ENCODE measurements around the gene PPIF. TPM values are rescaled to one million over a fixed set of nuclear protein-coding genes. Genes with fewer than 3 reads are reported as not detected.
A peak's percentile ranks its signal among the peaks of the same experiment; 100 is the strongest.

Gene PPIF
- total RNA-seq, 4 donors from 2014 or later, result 37.2 to 149 (median 51.6) TPM

- Histone ChIP-seq H3K27me3 (no peaks in the 10 kb centered on the region), H3K9me3 (no peaks in the 10 kb centered on the region), H3K36me3 (no peaks in the 10 kb centered on the region), H3K4me1 (peaks cover 29 to 47% (median 35%) of the 10 kb centered on the region in 4 donors), H3K27ac (peak overlapping the region in 1 of 4 donors; percentile 1), H3K4me3 (no peak overlapping the region)
- in situ Hi-C loops (cut with MboI; ENCODE audit: low pct_ligation_motif_present in 1 of 4, low pct_unique_long_range_greater_than_20kb in 1 of 4, low sequenced_read_pairs in 3 of 4) (no loop called here), intact Hi-C loops (cut with DNase I; ENCODE audit: low total_unique reads) (loop anchor here (2.0 kb wide), 1 partner anchor 37 kb away; no protein-coding TSS in a partner anchor)
- TF ChIP-seq EP300 (IDR thresholded peaks at IDR 0.05; ENCODE audit: low read depth), result no peak
- DNase-seq, result peak; percentile 5
- WGBS, 2 donors (ENCODE audit: low coverage in 1 of 2), result 90 to 100% methylated on average over 4 to 17 of the region's 17 CpGs
Measured at GRCh38 chr10:79393924-79394610, 46.8 kb downstream of the PPIF start.

- TF ChIP-seq EP300 (IDR thresholded peaks at IDR 0.05; ENCODE audit: low read depth), result no peak
- TF ChIP-seq CTCF (IDR thresholded peaks at IDR 0.05), result no peak
- TF ChIP-seq POLR2AphosphoS5 (IDR thresholded peaks at IDR 0.05), result no peak
- TF ChIP-seq POLR2A (IDR thresholded peaks at IDR 0.05), result no peak
- Histone ChIP-seq H3K4me3 (no peak overlapping the region), H3K9me3 (no peaks in the 10 kb centered on the region), H3K36me3 (no peaks in the 10 kb centered on the region), H3K27me3 (no peaks in the 10 kb centered on the region), H3K4me1 (peaks cover 29 to 53% (median 40%) of the 10 kb centered on the region in 4 donors), H3K27ac (no peak overlapping the region)
- DNase-seq, result no peak
- 83 to 85% methylated on average over 1 to 5 of the region's 5 CpGs for WGBS, 2 donors (ENCODE audit: low coverage in 1 of 2)
- intact Hi-C loops (cut with DNase I; ENCODE audit: low total_unique reads), result loop anchor here (2.0 to 5.0 kb wide), 2 partner anchors 38 to 43 kb away; no protein-coding TSS in a partner anchor
- in situ Hi-C loops (cut with MboI; ENCODE audit: low pct_ligation_motif_present in 1 of 4, low pct_unique_long_range_greater_than_20kb in 1 of 4, low sequenced_read_pairs in 3 of 4), result no loop called here
Measured at GRCh38 chr10:79394664-79395063, 47.4 kb downstream of the PPIF start.

DNA sequence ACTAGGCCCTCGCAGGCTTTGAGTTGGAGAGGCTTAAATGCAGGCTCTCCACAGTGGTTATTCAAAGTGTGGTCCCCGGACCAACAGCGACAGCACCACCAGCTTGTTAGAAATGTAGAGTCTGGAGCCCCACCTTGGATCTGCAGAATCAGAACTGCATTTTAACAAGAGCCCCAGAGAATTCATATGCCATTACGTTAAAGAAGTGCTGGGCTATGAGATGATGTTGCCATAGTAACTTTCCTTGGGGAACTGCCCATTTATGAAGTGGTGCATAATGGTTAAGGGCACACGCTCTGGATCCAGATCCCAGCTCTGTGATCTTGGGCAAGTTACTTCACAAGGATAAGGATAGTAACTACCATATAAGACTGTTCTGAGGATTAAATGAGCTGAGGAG lies 49.3 kb downstream of the PPIF start:
- 80% methylated on average over 1 to 5 of the region's 5 CpGs for WGBS, 2 donors (ENCODE audit: low coverage in 1 of 2)
- in situ Hi-C loops (cut with MboI; ENCODE audit: low pct_ligation_motif_present in 1 of 4, low pct_unique_long_range_greater_than_20kb in 1 of 4, low sequenced_read_pairs in 3 of 4) (no loop called here), intact Hi-C loops (cut with DNase I; ENCODE audit: low total_unique reads) (loop anchor here (5.0 kb wide), 1 partner anchor 41 kb away; no protein-coding TSS in a partner anchor)

DNA sequence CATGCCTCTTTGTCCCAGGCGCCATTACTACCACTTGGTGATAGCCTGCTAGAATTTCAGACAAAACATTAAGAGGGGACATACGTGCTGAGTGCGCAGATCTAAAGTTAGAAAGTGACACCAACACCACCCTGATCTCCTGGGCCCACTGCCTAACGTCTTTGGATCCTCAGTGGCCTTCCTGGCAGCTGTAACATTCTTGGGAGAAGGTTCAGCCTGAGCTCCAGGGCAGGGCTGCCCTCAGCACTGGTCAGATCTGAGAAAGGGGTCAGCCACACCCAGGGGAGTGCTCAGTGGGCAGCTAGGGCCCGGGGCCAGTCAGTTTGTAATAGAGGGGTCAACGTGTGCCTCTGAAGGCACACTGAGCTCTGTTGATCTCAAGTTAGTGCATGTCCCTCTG lies 49.8 kb downstream of the PPIF start:
- in situ Hi-C loops (cut with MboI; ENCODE audit: low pct_ligation_motif_present in 1 of 4, low pct_unique_long_range_greater_than_20kb in 1 of 4, low sequenced_read_pairs in 3 of 4), result no loop called here
- Histone ChIP-seq H3K4me1 (peaks cover 42 to 64% (median 49%) of the 10 kb centered on the region in 4 donors), H3K27me3 (no peaks in the 10 kb centered on the region), H3K9me3 (no peaks in the 10 kb centered on the region), H3K4me3 (no peak overlapping the region), H3K27ac (no peak overlapping the region), H3K36me3 (no peaks in the 10 kb centered on the region)
- DNase-seq, result no peak
- intact Hi-C loops (cut with DNase I; ENCODE audit: low total_unique reads), result loop anchor here (5.0 kb wide), 1 partner anchor 40 kb away; no protein-coding TSS in a partner anchor
- 71 to 80% methylated on average over 1 to 6 of the region's 6 CpGs for whole genome bisulfite sequencing, 2 donors (ENCODE audit: low coverage in 1 of 2)
- TF ChIP-seq POLR2AphosphoS5 (IDR thresholded peaks at IDR 0.05) (no peak), POLR2A (IDR thresholded peaks at IDR 0.05) (no peak), EP300 (IDR thresholded peaks at IDR 0.05; ENCODE audit: low read depth) (no peak), CTCF (IDR thresholded peaks at IDR 0.05) (no peak)

More for the DNA sequence above, 49.3 kb downstream of the PPIF start:
- DNase-seq, result no peak
- H3K27ac ChIP-seq, result no peak overlapping the region
- H3K4me3 ChIP-seq, result no peak overlapping the region
- H3K4me1 ChIP-seq, result peaks cover 37 to 62% (median 44%) of the 10 kb centered on the region in 4 donors
- TF ChIP-seq CTCF (IDR thresholded peaks at IDR 0.05), result no peak
- no peak for TF ChIP-seq EP300 (IDR thresholded peaks at IDR 0.05; ENCODE audit: low read depth)
- no peak for TF ChIP-seq POLR2AphosphoS5 (IDR thresholded peaks at IDR 0.05)
- no peak for TF ChIP-seq POLR2A (IDR thresholded peaks at IDR 0.05)
- H3K9me3 ChIP-seq, result no peaks in the 10 kb centered on the region
- H3K27me3 ChIP-seq, result no peaks in the 10 kb centered on the region
- no peaks in the 10 kb centered on the region for H3K36me3 ChIP-seq

Measured in transverse colon (tissue), 4 donors.